ENCODE results near the gene GRK1.

GRK1 gene

GRCh38 chr13:113731192-113732175, 64.5 kb downstream of the GRK1 start:
- no peak for DNase-seq

- no peak for DNase-seq
Measured at GRCh38 chr13:113732176-113732960, 65.3 kb downstream of the GRK1 start.

DNA sequence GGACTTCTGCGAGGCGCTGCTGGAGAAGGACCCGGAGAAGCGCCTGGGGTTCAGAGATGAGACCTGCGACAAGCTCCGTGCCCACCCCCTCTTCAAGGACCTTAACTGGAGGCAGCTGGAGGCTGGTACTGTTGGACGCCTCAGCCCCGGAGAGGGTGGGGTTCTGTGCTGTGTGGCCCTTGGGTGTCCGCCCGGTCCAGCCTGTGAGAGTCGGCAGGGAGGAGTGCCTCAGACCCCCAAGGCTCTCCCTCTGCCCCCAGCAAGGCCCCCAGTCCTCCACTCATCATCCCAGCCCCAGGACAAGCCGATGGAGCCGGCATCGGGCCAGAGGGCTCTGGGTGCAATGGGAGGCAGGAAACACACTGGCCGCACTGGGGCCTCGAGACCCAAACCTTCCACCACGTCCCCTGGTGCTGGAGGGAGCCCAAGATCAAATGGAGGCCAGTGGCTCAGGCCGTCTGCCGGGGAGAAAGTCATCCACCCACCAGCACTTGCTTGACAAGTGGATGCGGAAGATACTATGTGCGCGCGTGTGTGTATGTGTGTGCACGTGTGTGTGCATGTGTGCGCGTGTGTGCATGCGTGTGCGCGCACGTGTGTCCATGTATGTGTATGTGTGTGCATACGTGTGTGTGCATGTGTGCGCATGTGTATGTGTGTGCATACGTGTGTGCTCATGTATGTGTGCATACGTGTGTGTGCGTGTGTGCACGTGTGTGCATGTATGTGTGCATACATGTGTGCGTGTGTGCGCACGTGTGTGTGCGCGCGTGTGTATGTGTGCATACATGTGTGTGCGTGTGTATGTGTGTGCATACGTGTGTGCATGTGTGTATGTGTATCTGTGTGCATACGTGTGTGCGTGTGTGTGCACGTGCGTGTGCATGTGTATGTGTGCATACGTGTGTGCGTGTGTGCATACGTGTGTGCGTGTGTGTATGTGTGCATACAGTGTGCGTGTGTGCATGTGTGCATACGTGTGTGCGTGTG, 66.2 kb downstream of the GRK1 start:
- no peak for DNase-seq

DNA sequence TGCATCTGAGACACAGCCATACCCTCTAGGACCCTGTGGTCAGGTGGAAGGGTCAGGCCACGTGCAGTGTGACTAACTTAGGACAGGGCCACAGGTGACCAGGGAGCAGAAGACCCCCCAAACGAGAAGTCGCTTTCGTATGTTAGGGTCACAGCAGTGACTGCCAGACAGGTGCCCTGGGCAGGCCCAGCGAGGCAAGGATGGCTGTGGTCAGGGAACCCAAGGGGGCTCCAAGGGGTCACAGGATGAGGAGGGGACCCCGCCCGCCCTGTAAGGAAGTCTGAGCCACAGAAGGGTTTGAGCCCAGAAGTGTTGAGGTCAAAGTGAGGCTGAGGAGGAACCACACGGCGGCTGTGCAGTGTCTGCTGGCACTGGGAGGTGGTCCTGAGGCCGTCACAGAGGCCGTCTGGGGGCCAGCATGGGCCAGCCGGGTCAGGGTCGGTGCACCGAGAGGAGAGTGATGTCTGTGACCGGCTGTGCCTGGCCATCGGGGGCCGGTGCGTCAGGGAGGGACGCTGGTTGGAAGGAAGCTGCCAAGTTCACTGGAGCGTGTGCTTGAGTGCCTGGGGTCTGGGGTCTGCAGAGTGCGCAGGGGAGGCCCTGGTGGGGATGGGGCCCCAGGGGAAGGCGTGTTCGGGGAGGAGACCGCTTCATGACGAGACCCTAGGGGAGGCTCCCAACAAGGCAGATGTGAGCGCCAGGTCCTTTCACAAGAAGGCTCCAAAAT, 67.2 kb downstream of the GRK1 start:
- no peak for DNase-seq

GRCh38 chr13:113734826-113735125, 67.8 kb downstream of the GRK1 start:
- DNase-seq, result no peak

DNA sequence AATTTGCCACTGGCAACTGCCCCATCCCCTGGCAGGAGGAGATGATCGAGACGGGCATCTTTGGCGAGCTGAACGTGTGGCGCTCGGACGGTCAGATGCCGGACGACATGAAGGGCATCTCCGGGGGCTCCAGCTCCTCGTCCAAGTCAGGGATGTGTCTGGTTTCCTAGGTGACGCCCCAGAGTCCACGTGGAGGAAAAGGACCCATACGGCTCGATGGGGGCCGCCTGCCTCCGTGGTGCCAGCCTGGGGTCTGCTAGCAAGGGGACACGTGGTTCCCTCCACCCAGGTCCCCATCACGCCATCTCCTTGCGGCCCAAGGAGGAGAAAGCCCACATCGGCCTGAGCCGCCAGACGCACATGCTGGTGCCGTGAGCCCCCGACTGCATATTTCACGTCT, 68.2 kb downstream of the GRK1 start:
- no peak for DNase-seq

- no peak for DNase-seq
Measured at GRCh38 chr13:113735750-113736149, 68.7 kb downstream of the GRK1 start.

- no peak for DNase-seq
Measured at GRCh38 chr13:113736258-113736731, 69.3 kb downstream of the GRK1 start.

GRCh38 chr13:113737803-113738202, 70.8 kb downstream of the GRK1 start:
- no peak for DNase-seq

DNA sequence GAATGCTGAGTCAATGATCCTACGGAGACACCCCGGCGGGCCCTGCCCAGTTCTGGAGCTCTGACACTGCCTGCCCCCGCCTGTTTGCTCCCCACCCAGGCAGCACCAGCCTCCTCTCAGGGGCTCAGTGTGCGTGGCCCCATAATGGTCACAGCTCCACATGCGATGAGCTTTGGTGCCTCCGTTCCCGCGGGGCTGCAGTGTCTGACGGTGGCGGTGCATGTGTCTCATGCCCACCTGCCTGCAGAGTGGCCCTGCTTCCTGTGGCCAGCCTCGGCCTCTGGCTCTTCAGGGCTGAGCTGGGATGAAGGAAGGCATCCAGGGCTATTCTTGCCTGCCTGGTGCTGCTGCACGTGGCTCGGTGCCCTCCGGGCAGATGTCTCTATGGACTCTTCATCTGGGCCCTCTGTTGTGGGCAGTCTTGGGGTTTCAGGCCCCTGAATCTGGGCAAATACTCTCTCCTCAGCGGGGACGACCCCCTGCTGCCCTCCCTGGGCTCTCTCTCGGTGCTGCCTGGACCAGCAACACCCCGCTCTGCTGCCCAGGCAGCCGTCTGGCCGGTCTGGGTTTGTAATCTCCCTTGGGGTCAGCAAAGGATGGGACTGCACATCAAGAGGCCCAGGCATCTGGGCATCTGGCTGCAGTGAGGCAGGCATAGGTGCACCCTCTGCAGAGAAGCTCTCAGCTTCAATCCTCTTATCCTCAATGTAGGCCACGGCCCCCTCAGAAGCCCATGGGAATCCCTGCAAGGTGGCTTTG, 72.7 kb downstream of the GRK1 start:
- no peak for DNase-seq

DNA sequence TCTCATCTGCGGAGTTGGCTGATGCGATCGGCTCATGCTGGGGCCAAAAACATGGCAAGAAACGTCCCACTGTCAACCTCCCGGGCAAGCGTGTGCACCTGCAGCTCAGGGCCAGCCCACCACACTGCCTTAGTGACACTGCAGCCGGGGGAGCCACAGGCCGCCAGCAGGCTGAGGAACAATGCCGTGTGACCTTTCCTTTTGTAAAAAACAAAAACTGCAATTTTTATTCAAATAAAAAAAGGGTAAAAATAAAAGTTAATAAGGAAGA, 73.2 kb downstream of the GRK1 start:
- DNase-seq, result no peak

- DNase-seq, result no peak
Measured at GRCh38 chr13:113740661-113741060, 73.6 kb downstream of the GRK1 start.

GRCh38 chr13:113741191-113741668, 74.2 kb downstream of the GRK1 start:
- DNase-seq, result no peak

DNA sequence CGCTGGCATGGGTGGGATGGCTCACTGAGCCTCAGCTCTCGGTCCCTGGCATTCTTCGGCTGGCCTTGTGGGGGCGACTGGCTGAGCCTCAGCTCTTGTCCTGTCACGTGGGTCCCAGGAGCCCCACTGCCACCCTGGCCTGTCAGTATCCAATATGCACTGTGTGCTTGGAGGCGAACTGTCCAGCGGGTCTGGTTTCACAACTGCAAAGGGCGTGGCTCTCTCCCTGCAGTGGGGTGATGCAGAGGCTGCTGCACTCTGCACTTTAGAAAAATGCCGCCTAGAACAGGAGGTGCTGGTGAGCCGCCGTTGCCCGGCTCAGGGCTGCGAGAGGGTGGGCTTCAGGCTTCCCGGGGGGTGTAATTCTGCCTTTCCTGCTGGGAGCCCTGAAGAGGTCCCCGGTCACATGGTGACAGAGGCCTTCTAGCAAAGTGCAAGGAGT, 75.0 kb downstream of the GRK1 start:
- DNase-seq, result peak; percentile 77

DNA sequence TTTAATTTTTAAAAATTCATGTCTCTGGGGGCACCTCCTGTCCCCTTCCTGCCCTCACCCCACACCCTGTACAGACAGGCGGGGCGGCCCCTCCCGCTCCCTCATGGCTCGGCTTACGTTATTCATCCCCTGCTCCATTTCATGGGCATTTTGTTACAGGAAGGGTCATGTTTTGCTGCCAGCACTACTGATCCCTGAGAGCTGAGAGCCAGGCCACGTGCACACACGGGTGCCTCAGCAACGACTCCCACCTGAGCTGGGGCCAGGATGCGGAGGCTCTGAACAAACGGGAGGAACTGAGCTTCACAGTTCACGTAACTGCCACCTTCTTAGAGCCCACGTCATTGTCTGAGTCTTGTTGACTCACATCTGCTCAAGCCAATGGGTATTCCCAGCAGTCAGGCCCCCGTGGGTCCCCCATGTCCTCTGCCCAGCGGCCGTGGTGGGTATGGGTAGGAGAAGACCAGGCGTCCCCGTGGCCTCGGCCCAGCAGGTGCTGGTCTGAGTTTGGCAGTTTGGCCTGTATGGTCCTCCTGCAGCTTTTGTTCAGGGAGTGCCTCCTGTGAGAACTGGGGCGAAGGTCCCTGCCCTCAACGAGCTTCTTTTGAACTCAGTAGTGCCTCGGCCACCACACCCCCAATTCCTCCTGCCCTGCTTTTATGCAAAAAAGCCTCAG, 75.6 kb downstream of the GRK1 start:
- DNase-seq, result no peak

GRCh38 chr13:113743366-113744195, 76.6 kb downstream of the GRK1 start:
- no peak for DNase-seq

- DNase-seq, result peak; percentile 86
Measured at GRCh38 chr13:113744197-113745000, 77.4 kb downstream of the GRK1 start.

GRCh38 chr13:113745059-113745458, 78.0 kb downstream of the GRK1 start:
- no peak for DNase-seq

Data from NCI-H1436 (cell line).